ENCODE data around the gene RIC1. TPM values are rescaled to one million over a fixed set of nuclear protein-coding genes. Genes with fewer than 3 reads are reported as not detected.
A peak's percentile ranks its signal among the peaks of the same experiment; 100 is the strongest.

RIC1 gene
- total and polyA plus RNA-seq, 2 of the 13 experiments (the other 11 are each of a cell fraction or from before 2014, with no cell fraction given), result 18.2 to 19.0 TPM

DNA sequence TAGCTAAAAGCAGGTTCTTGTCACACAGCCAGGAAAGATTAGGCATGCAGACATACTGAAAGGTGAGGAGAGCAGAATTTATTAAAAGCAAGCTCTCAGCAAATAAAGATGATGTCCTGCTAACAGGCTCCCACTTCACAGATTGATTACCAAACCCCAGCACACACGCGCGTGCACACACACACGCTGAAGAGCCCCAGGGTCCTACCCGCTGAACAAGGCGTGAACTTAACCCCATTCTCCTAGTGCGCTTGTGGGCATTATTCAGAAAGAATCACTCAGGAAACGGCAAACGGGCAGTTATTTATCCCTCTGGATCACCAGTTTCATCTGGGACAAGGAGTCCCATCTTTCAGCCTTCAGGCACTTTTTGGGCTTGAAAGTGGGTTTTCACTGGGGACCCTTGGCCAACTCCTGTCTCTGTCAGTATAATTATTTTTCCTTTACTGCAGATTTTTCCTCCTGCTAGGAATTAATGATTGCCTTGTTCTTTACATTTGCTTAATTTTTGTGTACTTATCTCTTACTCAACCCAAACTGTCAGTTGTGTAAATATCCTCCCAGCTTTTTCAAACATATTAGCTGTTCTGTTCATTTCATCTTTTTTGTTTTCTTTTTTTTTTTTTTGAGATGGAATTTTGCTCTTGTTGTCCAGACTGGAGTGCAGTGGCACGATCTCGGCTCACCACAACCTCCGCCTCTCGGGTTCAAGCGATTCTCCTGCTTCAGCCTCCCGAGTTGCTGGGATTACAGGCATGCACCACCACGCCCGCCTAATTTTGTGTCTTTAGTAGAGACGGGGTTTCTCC lies 92.6 kb downstream of the RIC1 start (continued):
- TF ChIP-seq, protein P1, sequence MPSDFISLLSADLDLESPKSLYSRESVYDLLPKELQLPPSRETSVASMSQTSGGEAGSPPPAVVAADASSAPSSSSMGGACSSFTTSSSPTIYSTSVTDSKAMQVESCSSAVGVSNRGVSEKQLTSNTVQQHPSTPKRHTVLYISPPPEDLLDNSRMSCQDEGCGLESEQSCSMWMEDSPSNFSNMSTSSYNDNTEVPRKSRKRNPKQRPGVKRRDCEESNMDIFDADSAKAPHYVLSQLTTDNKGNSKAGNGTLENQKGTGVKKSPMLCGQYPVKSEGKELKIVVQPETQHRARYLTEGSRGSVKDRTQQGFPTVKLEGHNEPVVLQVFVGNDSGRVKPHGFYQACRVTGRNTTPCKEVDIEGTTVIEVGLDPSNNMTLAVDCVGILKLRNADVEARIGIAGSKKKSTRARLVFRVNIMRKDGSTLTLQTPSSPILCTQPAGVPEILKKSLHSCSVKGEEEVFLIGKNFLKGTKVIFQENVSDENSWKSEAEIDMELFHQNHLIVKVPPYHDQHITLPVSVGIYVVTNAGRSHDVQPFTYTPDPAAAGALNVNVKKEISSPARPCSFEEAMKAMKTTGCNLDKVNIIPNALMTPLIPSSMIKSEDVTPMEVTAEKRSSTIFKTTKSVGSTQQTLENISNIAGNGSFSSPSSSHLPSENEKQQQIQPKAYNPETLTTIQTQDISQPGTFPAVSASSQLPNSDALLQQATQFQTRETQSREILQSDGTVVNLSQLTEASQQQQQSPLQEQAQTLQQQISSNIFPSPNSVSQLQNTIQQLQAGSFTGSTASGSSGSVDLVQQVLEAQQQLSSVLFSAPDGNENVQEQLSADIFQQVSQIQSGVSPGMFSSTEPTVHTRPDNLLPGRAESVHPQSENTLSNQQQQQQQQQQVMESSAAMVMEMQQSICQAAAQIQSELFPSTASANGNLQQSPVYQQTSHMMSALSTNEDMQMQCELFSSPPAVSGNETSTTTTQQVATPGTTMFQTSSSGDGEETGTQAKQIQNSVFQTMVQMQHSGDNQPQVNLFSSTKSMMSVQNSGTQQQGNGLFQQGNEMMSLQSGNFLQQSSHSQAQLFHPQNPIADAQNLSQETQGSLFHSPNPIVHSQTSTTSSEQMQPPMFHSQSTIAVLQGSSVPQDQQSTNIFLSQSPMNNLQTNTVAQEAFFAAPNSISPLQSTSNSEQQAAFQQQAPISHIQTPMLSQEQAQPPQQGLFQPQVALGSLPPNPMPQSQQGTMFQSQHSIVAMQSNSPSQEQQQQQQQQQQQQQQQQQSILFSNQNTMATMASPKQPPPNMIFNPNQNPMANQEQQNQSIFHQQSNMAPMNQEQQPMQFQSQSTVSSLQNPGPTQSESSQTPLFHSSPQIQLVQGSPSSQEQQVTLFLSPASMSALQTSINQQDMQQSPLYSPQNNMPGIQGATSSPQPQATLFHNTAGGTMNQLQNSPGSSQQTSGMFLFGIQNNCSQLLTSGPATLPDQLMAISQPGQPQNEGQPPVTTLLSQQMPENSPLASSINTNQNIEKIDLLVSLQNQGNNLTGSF (CRISPR knock-in tag; IDR thresholded peaks at IDR 0.05), result no peak
- TF ChIP-seq SRF (IDR thresholded peaks at IDR 0.05; ENCODE audit: low read depth, low read length), result no peak
- TF ChIP-seq PHF8 (CRISPR knock-in tag; IDR thresholded peaks at IDR 0.05), result no peak; the same call in 1 of the 2 replicates
- no peak for TF ChIP-seq NR2C2 (CRISPR knock-in tag; IDR thresholded peaks at IDR 0.05; ENCODE audit: borderline replicate concordance)
- TF ChIP-seq MAF1 (CRISPR knock-in tag; IDR thresholded peaks at IDR 0.05; ENCODE audit: borderline replicate concordance), result no peak
- no peak for TF ChIP-seq BORCS8-MEF2B (CRISPR knock-in tag; IDR thresholded peaks at IDR 0.05)
- no peak for TF ChIP-seq ZNF713 (CRISPR knock-in tag; IDR thresholded peaks at IDR 0.05)
- peak; percentile 64; the same call in 1 of the 2 replicates for TF ChIP-seq TGIF2 (CRISPR knock-in tag; IDR thresholded peaks at IDR 0.05)
- TF ChIP-seq HNRNPL (IDR thresholded peaks at IDR 0.05; ENCODE audit: low read depth, low read length), result no peak
- TF ChIP-seq, protein P2, sequence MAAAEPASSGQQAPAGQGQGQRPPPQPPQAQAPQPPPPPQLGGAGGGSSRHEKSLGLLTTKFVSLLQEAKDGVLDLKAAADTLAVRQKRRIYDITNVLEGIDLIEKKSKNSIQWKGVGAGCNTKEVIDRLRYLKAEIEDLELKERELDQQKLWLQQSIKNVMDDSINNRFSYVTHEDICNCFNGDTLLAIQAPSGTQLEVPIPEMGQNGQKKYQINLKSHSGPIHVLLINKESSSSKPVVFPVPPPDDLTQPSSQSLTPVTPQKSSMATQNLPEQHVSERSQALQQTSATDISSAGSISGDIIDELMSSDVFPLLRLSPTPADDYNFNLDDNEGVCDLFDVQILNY (CRISPR knock-in tag; conservative IDR thresholded peaks at IDR 0.05), result no peak
- TF ChIP-seq, protein P3, sequence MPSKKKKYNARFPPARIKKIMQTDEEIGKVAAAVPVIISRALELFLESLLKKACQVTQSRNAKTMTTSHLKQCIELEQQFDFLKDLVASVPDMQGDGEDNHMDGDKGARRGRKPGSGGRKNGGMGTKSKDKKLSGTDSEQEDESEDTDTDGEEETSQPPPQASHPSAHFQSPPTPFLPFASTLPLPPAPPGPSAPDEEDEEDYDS (CRISPR knock-in tag; IDR thresholded peaks at IDR 0.05), result no peak
- TF ChIP-seq, protein P4, sequence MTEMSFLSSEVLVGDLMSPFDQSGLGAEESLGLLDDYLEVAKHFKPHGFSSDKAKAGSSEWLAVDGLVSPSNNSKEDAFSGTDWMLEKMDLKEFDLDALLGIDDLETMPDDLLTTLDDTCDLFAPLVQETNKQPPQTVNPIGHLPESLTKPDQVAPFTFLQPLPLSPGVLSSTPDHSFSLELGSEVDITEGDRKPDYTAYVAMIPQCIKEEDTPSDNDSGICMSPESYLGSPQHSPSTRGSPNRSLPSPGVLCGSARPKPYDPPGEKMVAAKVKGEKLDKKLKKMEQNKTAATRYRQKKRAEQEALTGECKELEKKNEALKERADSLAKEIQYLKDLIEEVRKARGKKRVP (CRISPR knock-in tag; IDR thresholded peaks at IDR 0.05), result 0 out of 4 replicates have a peak, but pooled peaks of 1 of the 2 experiments have one; percentile 32
- TF ChIP-seq, protein P5, sequence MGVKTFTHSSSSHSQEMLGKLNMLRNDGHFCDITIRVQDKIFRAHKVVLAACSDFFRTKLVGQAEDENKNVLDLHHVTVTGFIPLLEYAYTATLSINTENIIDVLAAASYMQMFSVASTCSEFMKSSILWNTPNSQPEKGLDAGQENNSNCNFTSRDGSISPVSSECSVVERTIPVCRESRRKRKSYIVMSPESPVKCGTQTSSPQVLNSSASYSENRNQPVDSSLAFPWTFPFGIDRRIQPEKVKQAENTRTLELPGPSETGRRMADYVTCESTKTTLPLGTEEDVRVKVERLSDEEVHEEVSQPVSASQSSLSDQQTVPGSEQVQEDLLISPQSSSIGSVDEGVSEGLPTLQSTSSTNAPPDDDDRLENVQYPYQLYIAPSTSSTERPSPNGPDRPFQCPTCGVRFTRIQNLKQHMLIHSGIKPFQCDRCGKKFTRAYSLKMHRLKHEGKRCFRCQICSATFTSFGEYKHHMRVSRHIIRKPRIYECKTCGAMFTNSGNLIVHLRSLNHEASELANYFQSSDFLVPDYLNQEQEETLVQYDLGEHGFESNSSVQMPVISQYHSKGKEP (CRISPR knock-in tag; IDR thresholded peaks at IDR 0.05), result no peak
- TF ChIP-seq ISX (CRISPR knock-in tag; conservative IDR thresholded peaks at IDR 0.05), result no peak
- TF ChIP-seq, protein P6, sequence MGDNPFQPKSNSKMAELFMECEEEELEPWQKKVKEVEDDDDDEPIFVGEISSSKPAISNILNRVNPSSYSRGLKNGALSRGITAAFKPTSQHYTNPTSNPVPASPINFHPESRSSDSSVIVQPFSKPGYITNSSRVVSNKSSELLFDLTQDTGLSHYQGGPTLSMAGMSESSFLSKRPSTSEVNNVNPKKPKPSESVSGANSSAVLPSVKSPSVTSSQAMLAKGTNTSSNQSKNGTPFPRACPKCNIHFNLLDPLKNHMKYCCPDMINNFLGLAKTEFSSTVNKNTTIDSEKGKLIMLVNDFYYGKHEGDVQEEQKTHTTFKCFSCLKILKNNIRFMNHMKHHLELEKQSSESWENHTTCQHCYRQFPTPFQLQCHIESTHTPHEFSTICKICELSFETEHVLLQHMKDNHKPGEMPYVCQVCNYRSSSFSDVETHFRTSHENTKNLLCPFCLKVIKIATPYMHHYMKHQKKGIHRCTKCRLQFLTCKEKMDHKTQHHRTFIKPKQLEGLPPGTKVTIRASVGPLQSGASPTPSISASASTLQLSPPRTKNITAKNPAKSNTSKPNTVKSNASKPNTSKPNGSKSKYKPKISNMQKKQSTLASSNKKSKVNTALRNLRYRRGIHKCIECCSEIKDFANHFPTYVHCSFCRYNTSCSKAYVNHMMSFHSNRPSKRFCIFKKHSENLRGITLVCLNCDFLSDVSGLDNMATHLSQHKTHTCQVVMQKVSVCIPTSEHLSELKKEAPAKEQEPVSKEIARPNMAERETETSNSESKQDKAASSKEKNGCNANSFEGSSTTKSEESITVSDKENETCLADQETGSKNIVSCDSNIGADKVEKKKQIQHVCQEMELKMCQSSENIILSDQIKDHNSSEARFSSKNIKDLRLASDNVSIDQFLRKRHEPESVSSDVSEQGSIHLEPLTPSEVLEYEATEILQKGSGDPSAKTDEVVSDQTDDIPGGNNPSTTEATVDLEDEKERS (CRISPR knock-in tag; IDR thresholded peaks at IDR 0.05), result peak; percentile 97
- TF ChIP-seq PHF5A (CRISPR knock-in tag; IDR thresholded peaks at IDR 0.05; ENCODE audit: low read depth, unreplicated experiment), result peak; percentile 82
